K562 (cell line): ENCODE measurements around the gene BRME1. TPM values are rescaled to one million over a fixed set of nuclear protein-coding genes. Genes with fewer than 3 reads are reported as not detected.

Experiments used
- CBX8 ChIP-seq: fragments of 200-600 bp; sonication (generic); IDR thresholded peaks from 2 replicates; pipeline ENCODE4 v1.6.1; 2012; ENCODE audit warnings: borderline replicate concordance, mixed run types, low read depth, mild to moderate bottlenecking, moderate library complexity, mixed read lengths, low read length, control low read depth, inconsistent platforms; ENCODE audit not compliant: poor library complexity, severe bottlenecking; ENCODE audit errors: extremely low read depth
- DACH1 ChIP-seq: fragments of 450-650 bp; IDR thresholded peaks from 2 replicates; pipeline ENCODE4 v1.6.1; 2018; ENCODE audit not compliant: partially characterized antibody
- HNRNPL ChIP-seq: fragments of 200-400 bp; formaldehyde crosslinking; IDR thresholded peaks from 2 replicates; pipeline ENCODE4 v1.6.1; 2017; ENCODE audit warnings: low read depth, mild to moderate bottlenecking, low read length
- MCM2 ChIP-seq: fragments of 450-650 bp; IDR thresholded peaks from 2 replicates; pipeline ENCODE4 v1.6.1; 2017; ENCODE audit warnings: low read depth, mild to moderate bottlenecking
- MCM3 ChIP-seq: fragments of 450-650 bp; IDR thresholded peaks from 2 replicates; pipeline ENCODE4 v1.6.1; 2016
- MCM7 ChIP-seq, 2 experiments: fragments of 450-650 bp; IDR thresholded peaks; 2 replicates each; pipeline ENCODE4 v1.6.1; 2016 to 2018
- MECOM ChIP-seq: fragments of 250-450 bp; sonication (Bioruptor Pico); IDR thresholded peaks from 2 replicates; pipeline ENCODE4 v1.8.0; 2022; ENCODE audit warnings: inconsistent platforms
- NCOR1 ChIP-seq: fragments of 450-650 bp; IDR thresholded peaks from 2 replicates; pipeline ENCODE4 v1.6.1; 2016; ENCODE audit warnings: mild to moderate bottlenecking, moderate library complexity
- NFXL1 ChIP-seq: fragments of 450-650 bp; formaldehyde crosslinking; IDR thresholded peaks from 2 replicates; pipeline ENCODE4 v1.4.0; 2021; ENCODE audit warnings: mild to moderate bottlenecking
- NR1H2 ChIP-seq: sonication (generic); formaldehyde crosslinking; IDR thresholded peaks from 2 replicates; pipeline ENCODE4 v1.4.0; 2020; ENCODE audit warnings: mild to moderate bottlenecking, missing genetic modification reagents
- PTTG1 ChIP-seq: fragments of 450-650 bp; IDR thresholded peaks from 2 replicates; pipeline ENCODE4 v1.6.1; 2016; ENCODE audit warnings: low read depth, mild to moderate bottlenecking, missing genetic modification characterization, missing compliant biosample characterization
- RHOXF2B ChIP-seq: fragments of 250-450 bp; sonication (Bioruptor Pico); conservative IDR thresholded peaks from 2 replicates; pipeline ENCODE4 v1.5.1; 2021
- SMARCC2 ChIP-seq: fragments of 450-650 bp; IDR thresholded peaks from 2 replicates; pipeline ENCODE4 v1.6.1; 2017; ENCODE audit warnings: antibody characterized with exemption, moderate library complexity, mild to moderate bottlenecking, low read depth
- SREBF2 ChIP-seq: sonication (generic); formaldehyde crosslinking; IDR thresholded peaks from 2 replicates; pipeline ENCODE4 v1.4.0; 2020; ENCODE audit warnings: mild to moderate bottlenecking, missing genetic modification reagents
- STAG1 ChIP-seq: sonication (generic); formaldehyde crosslinking; IDR thresholded peaks from 2 replicates; pipeline ENCODE4 v1.5.0; 2020; ENCODE audit warnings: missing genetic modification reagents, borderline replicate concordance
- TAF1 ChIP-seq: IDR thresholded peaks from 2 replicates; pipeline ENCODE4 v1.6.1; 2011; ENCODE audit warnings: mild to moderate bottlenecking, low read length, moderate library complexity; ENCODE audit not compliant: insufficient read depth, control insufficient read depth, severe bottlenecking; ENCODE audit errors: extremely low read depth
- TAF9B ChIP-seq: fragments of 450-650 bp; IDR thresholded peaks from 2 replicates; pipeline ENCODE4 v1.6.1; 2018; ENCODE audit warnings: mild to moderate bottlenecking; ENCODE audit not compliant: partially characterized antibody
- TRIM28 ChIP-seq: fragments of 450-650 bp; IDR thresholded peaks from 2 replicates; pipeline ENCODE4 v1.6.1; 2017
- ZC3H4 ChIP-seq: sonication (generic); formaldehyde crosslinking; IDR thresholded peaks from 2 replicates; pipeline ENCODE4 v1.9.0; 2021; ENCODE audit warnings: missing genetic modification reagents, borderline replicate concordance
- ZKSCAN8 ChIP-seq: fragments of 200-800 bp; sonication (Bioruptor generic); IDR thresholded peaks from 2 replicates; pipeline ENCODE4 v1.6.1; 2016; ENCODE audit warnings: missing genetic modification characterization, missing compliant biosample characterization
- ZNF384 ChIP-seq: IDR thresholded peaks from 2 replicates; pipeline ENCODE4 v1.6.1; 2012; ENCODE audit warnings: low read depth, low read length, improper control_type of control experiment
- ZNF436 ChIP-seq: fragments of 250-450, 450-650 bp; sonication (Bioruptor Pico); formaldehyde crosslinking; IDR thresholded peaks from 2 replicates; pipeline ENCODE4 v1.7.0; 2020; ENCODE audit warnings: mild to moderate bottlenecking
- ZNF77 ChIP-seq: fragments of 250-450 bp; sonication (Bioruptor Pico); IDR thresholded peaks from 2 replicates; pipeline ENCODE4 v1.5.0; 2020
- ZNF778 ChIP-seq: fragments of 450-650 bp; formaldehyde crosslinking; IDR thresholded peaks from 2 replicates; pipeline ENCODE4 v1.4.0; 2020; ENCODE audit warnings: mild to moderate bottlenecking, moderate library complexity
- polyA plus RNA-seq, 8 experiments: library from polyadenylated mRNA; depleted of rRNA in 4 of 8; stranded (reverse) in 5 of 8; unstranded in 3 of 8; fragments of >200 nt; fragmentation: Nextera tagmentation in 2 of 8; fragmentation: Illumina TruSeq in 1 of 8; extraction: Ambion mirVana in 2 of 8; extraction: Trizol in 1 of 8; gene quantifications; 2 replicates each; pipeline versions ENCODE4 v1.2.1 to v1.2.3, GENCODE V29; 2011 to 2014; ENCODE audit warnings: inconsistent platforms in 1 of 8, missing spikeins in 1 of 8
- total RNA-seq, 7 experiments: library from RNA; depleted of rRNA in 6 of 7; stranded (reverse); fragments of >200 nt in 6 of 7; fragmentation: Illumina TruSeq in 2 of 7; extraction: Trizol in 2 of 7; gene quantifications; 2 replicates each; pipeline versions ENCODE4 v1.2.1 to v1.2.3, GENCODE V29; 2011 to 2021; ENCODE audit warnings: low replicate concordance in 1 of 7
- TF ChIP-seq, protein P1 (sequence below): fragments of 450-650 bp; IDR thresholded peaks from 2 replicates; pipeline ENCODE4 v1.6.1; 2018; ENCODE audit warnings: mild to moderate bottlenecking, low read depth; ENCODE audit not compliant: partially characterized antibody
- TF ChIP-seq, protein P2 (sequence below): fragments of 450-650 bp; IDR thresholded peaks from 2 replicates; pipeline ENCODE4 v1.6.1; 2016; ENCODE audit warnings: antibody characterized with exemption
- TF ChIP-seq, protein P3 (sequence below): fragments of 450-650 bp; conservative IDR thresholded peaks from 2 replicates; pipeline ENCODE4 v1.6.1; 2016; ENCODE audit warnings: missing genetic modification characterization, low read depth, mild to moderate bottlenecking, control low read depth, missing compliant biosample characterization

The BRME1 gene
- total and polyA plus RNA-seq, 9 of the 15 experiments (the other 6 are each of a cell fraction or from before 2014, with no cell fraction given) = 0.75 to 6.1 (median 3.6) TPM

DNA sequence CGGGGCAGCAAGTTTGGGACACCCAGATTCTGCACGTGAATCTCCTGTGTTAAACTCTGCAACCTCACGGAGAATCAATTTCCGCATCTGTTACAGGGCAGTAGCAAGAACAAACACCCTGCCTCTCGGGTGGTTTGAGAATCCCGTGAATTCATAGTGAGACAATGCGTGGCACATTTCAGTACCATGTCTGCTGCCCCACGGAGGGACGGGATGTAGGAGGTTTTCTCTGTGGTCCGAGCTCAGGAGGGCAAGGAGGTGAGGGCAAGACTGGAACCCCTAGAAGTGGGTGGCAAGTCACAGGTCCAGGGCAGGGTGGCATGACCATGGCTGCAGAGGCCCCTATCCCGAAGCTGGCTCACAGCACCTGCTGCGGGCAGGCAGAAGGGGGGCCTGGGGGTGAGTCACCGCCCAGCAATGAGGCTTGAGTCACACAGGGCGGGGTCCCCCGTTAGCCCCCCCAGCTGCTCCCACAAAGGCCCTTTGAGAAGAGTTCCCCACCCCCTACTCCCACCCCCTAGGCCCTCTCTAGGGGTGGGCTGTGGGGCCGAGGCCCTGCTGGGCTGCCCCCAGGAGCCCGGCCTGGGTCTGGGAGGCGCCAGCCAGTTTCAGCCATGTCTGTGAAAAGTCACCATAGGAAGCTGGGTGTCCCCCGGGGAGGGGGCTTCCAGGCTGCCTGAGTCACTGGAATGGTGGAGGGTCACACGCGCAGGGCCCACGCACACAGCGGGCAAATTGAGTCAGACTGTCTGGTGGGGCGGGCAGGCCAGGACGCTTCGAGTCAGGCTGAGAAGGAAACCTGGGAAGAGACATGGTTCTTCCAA lies 54.8 kb downstream of the BRME1 start (continued):
- TF ChIP-seq MCM2 (no peak), MCM3 (no peak), STAG1 (no peak), ZKSCAN8 (CRISPR knock-in tag) (no peak), NCOR1 (0 out of 2 replicates have a peak, but pooled peaks have one; percentile 13), NR1H2 (CRISPR knock-in tag) (no peak), TAF9B (peak; percentile 55), ZNF436 (CRISPR knock-in tag) (no peak), TRIM28 (peak; percentile 47; the same call in 1 of the 2 replicates), SMARCC2 (peak; percentile 29; the same call in 1 of the 2 replicates), RHOXF2B (CRISPR knock-in tag) (no peak), TAF1 (no peak), NFXL1 (no peak), ZNF384 (no peak), ZNF77 (CRISPR knock-in tag) (no peak), MECOM (CRISPR knock-in tag) (no peak), HNRNPL (no peak), ZC3H4 (peak; percentile 97; the same call in 1 of the 2 replicates), CBX8 (no peak), ZNF778 (no peak), MCM7 (IDR thresholded peaks at IDR 0.05) (no peak), SREBF2 (CRISPR knock-in tag) (no peak), DACH1 (no peak), PTTG1 (tag) (no peak)
- TF ChIP-seq, protein P1, sequence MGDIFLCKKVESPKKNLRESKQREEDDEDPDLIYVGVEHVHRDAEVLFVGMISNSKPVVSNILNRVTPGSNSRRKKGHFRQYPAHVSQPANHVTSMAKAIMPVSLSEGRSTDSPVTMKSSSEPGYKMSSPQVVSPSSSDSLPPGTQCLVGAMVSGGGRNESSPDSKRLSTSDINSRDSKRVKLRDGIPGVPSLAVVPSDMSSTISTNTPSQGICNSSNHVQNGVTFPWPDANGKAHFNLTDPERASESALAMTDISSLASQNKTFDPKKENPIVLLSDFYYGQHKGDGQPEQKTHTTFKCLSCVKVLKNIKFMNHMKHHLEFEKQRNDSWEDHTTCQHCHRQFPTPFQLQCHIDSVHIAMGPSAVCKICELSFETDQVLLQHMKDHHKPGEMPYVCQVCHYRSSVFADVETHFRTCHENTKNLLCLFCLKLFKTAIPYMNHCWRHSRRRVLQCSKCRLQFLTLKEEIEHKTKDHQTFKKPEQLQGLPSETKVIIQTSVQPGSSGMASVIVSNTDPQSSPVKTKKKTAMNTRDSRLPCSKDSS = no peak
- TF ChIP-seq, protein P2, sequence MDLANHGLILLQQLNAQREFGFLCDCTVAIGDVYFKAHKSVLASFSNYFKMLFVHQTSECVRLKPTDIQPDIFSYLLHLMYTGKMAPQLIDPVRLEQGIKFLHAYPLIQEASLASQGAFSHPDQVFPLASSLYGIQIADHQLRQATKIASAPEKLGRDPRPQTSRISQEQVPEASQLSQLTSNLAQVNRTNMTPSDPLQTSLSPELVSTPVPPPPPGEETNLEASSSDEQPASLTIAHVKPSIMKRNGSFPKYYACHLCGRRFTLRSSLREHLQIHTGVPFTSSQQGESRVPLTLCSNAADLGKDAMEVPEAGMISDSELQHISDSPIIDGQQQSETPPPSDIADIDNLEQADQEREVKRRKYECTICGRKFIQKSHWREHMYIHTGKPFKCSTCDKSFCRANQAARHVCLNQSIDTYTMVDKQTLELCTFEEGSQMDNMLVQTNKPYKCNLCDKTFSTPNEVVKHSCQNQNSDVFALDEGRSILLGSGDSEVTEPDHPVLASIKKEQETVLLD = peak; percentile 21; the same call in 1 of the 2 replicates
- TF ChIP-seq, protein P3, sequence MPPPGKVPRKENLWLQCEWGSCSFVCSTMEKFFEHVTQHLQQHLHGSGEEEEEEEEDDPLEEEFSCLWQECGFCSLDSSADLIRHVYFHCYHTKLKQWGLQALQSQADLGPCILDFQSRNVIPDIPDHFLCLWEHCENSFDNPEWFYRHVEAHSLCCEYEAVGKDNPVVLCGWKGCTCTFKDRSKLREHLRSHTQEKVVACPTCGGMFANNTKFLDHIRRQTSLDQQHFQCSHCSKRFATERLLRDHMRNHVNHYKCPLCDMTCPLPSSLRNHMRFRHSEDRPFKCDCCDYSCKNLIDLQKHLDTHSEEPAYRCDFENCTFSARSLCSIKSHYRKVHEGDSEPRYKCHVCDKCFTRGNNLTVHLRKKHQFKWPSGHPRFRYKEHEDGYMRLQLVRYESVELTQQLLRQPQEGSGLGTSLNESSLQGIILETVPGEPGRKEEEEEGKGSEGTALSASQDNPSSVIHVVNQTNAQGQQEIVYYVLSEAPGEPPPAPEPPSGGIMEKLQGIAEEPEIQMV (tag) = peak; percentile 65; the same call in 1 of the 2 replicates
